NCI-H1436 treated with DMSO at 0.1 percent for 48 hours (cell line): ENCODE measurements around the gene MRPL33.

Experiments
- DNase-seq: peaks from one replicate; lab custom pipeline; 2025; lab: John Stamatoyannopoulos, UW

The MRPL33 gene

DNA sequence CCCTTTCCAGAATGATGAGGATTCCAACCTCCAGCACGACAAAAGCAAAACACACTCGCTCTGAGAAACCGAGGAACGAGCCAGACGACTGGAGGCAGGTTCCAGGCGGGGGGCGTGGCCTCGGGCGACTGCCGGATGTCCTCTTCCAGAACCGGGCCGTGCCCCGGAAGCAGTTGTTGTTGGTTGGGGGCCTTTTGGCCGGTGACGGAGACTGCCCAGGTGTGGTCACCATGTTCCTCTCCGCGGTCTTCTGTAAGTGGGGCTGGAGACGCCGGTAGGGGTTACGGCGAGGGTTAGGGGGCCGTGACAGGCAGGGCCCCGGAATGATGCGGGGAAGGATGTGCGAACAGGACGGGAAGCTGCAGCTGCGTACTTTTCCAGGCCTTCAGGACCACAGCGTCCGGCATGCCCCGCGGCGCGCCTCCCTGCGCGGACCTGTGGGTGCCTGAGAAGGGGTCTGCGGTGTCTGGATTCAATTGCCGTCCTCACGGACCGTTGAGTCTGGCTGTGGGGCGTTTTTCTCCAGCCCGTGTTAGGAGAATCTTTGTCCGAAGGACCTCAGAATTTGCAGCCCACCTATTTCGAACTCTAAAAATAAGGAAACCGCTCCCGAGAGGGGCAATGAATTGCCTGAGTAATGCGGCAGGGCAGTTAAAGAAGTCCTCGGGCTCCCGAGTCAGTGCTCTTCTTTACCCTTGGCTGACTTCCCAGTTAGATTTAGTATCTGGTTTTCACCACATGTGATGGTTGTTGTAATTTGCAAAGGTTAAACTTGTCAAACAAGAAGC, at the start of gene MRPL33:
TSS of gene MRPL33 (plus strand) at position 172 of the 788 bp plus-strand sequence. CDS start at position 231, 59 bp downstream.
- DNase-seq, result peak; percentile 51

DNA sequence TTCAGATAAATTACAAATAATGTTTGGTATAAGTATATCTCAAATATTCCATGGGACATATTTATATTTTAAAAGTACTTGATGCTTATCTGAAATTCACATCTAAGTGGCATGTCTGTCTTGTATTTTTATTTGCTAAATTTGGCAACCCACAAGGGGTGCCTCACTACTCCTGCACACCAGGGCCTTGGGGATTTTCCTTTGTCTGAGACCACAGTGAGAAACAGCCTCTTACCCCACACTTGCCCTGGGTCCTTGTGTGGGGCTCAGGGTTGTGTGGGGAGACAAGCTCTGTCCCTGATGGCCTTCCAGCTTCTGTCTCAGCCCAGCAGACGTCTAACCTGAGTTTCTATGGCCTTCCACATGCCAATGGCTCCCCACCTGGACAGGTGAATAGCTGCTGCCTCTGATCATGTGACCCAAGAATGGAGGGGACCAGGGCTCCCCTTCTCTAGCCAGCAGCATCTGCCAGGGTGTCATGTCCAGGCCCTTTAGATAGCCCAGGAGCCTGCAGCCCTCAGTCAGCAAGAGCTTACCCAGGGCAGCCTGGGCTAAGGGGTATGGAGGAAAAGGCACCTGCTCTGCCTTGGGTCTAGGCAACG, 49.5 kb upstream of the MRPL33 start:
- no peak for DNase-seq

DNA sequence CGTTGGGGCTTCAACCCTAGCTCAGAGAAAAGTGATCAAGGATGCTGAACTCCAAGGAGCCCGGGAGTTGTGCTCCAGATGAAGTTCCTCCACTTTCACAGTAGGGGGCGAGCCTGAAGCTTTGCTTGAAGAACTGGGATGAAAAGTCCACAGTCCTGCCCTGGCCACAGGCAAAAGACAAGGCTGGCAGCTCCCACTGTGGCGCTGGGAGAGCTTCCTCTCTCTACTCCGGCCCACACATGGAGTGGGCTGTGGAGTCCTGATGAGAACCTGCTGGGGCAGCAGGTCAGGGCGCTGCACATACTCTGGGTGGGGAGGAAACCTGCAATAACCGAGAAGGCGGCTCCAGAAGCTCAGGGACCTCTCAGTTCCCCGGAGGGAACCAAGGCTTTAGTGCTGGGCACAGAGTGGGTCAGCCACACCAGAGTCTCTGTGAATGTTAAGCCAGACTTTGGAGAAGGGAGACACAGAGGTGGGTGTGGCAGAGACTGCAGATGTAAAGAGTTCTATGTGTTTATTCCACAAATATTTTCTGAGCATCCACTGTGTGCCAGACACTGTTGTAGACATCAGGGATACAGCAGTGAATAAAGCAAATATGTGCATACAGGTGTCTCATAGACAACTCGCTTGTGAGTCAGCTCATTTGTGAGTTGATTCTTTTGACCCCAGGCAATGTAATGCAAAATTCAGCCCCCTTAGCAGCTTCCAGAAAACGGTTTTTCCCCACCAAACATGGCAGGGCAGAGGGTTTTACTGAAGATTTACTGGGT, 48.0 kb upstream of the MRPL33 start:
- no peak for DNase-seq

DNA sequence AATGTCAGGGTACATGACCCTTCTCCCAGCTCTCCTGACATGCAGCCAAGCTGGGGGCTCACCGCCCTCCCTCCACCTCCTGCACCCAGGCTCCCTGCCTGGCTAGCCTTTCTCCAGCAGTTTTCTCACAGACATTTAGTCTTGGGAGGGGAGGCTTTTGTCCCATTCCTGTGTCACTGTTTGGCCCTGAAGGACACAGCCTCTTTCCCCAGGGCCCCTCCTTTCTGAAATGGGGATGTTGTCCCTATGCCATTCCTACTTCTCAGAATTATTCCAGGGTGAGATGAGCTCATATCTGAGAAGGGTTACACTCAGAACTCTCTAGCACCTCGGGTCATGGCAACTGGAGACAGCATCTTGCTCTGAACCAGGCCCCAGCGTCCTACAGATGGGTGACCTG, 47.3 kb upstream of the MRPL33 start:
- no peak for DNase-seq

DNA sequence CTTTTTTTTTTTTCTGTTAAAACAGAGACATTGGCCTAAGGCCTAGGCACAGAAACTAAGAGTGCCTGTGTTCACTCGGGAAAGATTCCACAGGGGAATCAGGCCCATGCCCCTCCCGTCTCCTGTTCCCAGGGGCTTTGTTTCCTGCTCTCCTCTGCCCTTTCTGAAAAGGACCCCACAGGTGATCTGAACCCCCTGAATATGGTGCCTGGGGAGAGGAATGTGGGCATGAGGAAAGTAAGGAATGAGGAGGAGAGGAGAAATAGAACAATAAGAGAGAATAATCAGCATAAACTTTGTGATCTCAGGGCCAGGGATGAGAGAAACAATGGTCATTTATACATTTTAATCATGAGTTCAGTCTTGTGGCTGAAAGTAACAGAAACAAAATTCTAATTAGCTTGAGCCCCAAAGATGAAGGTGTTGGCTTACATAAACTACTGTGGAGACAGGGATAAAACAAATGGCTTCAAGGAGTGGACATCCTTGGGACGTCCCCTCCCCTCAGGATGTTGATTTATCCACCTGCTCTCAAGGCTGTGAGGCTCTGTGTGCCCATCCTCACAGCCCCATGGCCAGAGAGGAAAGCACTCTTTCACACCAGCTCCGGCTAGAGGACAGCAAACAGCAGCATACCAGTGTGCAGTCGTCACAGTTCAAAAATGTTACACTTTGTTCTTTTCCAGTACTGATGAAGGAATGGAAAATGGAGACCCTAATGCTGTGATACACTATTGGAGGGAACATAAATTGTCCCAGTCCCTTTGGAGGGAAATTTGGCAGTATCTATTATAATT, 46.4 kb upstream of the MRPL33 start:
- no peak for DNase-seq

DNA sequence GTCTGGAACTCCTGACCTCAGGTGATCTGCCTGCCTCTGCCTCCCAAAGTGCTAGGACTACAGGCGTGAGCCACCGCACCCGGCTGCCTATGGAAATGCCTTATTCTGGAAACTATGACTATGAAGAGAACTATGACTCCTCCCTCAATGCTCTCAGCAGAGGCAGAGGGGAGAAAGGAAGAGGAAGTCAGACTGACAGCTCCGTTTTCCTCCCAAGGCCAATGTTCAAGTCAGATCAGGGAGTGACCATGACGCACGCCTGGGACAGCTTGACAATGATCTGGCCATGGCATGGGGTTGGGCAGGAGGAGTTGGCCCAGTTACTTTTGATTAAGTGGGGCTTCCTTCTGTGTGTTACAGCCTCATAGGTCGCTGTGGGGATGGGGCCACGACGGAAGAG, 44.3 kb upstream of the MRPL33 start:
- no peak for DNase-seq

DNA sequence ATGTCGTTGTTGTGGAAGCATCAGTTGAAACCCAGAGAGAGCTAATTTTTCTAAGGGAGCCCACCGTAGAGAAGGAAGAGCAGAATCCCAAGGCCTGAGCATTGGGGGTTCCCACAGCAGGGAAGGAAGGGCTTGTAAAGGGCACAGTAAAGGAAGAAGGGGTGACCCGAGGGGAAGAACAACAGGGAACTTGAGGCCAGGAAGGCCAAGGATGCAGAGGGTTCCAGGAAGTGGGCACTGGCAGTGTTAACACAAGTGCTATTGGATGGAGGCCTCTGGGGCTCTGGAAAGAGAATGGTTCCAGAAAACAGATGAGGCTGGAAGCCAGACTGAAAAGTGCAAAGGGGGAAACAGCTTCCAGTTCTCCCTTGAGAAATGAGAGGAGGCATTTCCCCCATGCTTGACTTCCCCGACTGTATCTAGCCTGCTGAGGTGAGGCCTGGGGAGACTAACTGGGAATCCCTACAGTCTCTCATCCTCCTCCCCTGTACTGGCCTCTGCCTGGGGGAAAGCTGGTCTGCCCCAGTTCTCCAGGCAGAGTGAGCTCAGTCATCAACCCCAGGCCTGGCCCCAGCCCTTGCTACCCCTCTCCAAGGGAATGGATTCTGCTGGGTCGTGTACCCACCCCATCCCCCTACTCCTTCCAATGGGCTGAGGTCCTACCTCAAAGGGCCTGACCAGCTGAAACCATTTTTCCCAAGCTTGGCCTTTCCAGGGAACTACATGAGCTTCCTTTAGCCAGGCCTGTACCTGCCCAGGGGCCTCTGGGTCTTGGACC, 43.2 kb upstream of the MRPL33 start:
- DNase-seq, result no peak

DNA sequence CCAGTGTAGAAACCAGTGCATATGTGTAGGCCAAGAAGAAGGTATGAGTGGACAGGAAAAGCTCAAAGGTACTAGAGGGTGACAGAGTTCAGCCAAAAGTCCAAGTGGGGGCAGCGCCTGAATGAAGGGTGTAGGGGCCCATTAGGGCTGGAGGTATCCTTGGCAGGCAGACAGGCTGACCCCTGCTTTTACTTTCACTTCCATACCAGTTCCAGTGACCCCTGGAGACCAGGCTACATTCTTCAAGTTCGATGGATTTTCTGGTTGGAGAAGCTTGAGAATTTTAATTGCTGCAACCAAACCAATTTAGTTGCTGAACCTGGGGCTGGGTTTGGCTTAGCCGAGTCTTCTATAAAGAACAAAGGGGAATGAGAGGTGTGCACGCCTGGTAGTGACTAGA, 42.3 kb upstream of the MRPL33 start:
- no peak for DNase-seq

DNA sequence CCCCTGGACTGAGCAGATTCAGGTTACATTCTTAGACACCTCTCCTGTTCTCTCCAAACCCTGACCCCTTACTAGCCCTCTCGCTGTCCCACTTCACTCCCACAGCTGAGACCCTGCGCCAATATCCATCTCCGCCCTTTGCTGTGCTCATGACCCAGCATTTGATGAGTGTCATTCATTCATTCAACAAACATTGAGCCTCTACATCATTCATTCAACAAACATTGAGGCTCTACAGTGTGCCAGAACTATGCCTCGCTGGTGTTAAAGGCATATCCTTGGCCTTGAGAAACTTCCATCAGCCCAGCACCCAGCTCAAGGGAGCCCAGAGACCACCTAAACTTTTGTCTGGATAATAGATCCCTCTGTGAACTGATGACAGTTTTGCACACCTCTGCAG, 41.9 kb upstream of the MRPL33 start:
- DNase-seq, result no peak

DNA sequence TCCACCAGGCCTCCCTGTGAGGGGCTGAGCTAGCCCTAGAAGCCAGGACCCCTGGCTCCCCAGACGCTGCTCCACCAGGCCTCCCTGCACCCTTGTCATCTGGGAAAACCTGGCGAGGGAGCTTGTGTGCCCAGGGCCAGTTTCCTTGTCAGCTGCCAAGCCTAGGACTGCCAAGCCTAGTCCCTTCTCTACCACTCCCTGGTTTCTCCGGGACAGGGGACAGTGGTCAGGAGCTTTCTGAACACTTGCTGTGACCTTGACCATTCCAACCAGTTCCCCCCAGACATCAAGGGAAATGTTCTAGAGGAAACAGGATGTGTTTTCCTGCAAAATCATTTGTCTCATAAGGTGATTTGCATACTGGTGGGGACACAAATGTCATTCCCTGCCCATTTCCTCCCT, 41.3 kb upstream of the MRPL33 start:
- no peak for DNase-seq

DNA sequence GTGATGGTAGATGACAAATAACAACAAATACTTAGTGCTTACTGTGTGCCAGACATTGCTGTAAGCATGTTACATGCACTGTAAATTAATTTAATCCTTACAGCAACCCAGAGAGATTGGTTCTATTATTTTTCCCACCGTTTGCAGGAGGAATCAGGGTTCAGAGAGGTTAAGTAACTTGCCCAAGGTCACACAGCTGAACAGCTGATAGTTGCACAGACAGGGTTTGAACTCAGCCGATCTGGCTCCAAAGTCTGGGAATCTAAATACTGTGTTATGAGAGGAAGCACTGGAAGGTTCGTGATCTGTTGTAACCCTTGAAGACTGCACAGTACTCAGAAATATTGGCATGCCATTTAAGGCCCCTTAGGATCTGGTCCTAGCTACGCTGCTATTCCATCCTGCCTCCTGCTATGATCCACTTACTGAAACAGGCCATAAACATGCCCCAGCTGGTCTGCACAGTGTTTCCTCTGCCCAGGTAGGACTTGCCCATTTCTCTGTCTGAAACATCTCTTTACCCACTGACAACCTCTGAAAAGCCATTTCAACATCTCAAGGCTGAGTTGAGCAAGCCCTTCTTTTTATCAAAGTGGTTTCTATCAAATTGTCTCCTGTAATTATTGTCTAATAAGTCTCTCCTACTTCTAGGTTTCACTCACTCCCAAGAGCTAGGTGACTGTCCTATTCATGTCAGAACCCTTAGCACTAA, 40.4 kb upstream of the MRPL33 start:
- no peak for DNase-seq

DNA sequence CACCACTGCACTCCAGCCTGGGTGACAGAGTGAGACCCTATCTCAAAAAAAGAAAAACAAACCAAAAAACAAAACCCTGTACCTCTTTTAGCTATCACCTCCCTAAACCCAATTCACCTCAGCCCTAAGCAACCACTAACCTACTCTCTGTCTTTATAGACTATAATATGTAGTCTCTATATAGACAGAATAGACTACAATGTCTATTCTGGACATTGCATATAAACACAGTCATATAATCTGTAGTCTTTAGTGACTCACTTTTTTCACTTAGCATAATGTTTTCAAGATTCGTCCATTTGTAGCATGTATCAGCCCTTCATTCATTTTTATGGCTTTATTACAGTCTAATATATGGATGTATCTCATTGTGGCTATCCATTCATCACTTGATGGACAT, 37.2 kb upstream of the MRPL33 start:
- DNase-seq, result no peak

DNA sequence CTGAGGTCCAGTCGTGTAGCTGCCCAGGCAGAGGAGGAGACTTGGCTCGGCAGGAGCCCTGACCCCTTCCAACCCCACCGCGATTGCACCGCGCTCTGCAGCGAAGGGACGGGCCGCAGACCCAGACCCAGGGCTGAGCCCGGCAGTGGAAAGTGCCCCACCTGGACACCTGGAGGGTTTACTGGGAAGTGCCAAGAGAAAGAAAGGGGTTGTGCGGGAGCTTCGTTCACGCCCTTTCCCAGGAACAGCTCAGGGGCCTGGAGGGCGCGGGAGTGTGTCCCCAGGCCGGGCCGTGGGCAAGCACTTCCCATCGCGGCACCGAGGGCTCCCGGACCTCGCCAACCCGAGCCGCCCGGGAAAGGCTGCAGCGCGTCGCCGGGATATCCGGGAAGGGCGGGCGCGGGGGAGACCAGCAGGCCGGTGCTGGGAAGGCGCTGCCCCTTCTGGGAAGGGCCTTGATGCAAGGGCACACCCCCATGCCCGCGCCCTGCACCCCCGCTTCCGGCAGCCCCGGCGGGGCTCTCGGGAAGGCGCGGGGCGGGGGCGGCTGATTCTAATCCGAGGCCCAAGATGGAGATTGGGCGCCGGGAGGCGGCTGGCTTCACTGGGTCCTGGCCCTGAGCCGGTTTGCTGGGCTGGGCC, 36.1 kb upstream of the MRPL33 start:
- DNase-seq, result no peak

DNA sequence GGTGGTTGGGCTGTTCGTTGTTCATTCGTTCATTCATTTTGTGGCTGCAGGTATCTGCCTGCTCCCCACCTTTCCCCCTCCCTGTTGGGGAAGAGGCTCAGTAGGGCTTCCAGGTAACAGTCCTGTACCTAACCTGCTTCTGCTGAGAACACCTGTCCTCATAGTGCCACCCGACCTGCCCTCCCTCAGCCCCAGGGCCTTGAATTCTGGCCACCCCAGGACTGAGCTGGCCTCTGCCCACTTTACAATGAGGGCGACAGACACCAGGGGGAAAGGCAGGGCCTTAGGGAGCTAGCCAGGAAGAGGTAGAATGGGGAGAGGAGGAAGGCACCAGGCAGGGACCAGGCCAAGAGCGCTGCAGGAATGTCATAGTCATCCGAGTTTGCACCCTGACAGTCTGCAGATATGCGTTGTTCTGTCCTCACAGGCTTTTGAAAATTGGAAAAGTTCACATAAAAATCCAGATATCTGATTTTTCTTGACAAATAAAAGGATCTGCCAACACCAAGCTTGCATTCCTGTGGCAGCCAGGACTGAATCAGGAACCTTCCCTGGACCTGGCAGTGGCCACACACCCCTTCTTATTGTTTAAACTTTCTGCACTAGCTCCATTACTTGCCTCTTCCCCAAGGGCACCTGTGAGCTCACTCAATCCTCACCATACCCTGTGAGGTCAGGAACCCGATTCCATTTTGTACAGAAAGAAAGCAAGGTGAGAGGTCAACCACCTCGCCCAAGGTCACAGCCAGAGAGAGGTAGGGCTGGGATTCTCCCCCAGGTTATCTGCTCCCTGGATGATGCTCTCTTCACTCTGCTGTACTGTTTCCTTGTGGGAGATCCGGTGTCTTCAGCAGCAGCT, 35.3 kb upstream of the MRPL33 start:
- no peak for DNase-seq

DNA sequence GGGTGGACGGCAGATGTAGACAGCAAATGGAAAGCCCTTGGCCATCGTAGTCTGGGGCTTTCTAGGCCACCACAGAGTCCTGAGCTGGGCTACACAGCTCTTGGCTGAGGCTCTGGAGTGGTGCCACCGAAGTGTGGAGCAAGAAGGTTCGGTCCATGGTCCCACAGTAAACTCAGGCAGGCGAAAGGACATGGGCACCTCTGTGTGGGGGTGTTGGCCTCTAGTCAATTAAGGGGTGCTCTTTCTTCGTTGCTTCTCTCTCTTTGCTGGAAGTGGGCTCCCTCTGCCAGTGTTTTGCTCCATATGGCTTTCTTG, 34.7 kb upstream of the MRPL33 start:
- DNase-seq, result no peak

DNA sequence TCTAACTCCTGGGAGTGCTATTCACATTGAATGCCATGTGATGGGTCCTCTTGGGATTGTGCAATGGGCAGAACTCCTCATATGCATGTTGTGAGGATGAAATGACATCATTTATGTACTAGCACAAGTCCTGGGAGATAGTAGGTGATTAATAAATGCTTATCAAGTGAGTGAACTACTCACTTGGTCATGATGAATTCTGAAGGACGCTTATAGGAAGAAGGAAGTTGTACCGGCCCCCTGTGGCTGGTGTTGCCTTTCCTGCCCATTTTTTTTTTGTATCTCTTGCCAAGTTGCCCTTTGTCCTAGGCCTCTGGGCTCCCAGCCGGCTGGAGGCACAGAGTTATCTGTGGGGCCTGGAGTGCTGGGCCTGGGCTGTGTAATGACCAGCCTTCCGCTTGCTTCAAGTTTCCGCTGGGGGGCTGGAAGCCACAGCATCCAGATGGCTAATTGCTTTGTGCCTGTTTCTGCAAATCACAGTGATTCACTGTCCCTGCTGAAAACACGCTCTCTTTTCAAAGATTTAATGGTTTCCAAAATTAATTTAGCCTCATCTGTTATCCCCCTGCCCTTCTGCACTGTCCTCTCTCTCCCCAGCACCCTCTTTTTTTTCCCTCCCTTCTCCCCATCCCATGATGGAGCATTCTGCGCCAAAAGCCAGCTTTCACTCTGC, 33.7 kb upstream of the MRPL33 start:
- no peak for DNase-seq

DNA sequence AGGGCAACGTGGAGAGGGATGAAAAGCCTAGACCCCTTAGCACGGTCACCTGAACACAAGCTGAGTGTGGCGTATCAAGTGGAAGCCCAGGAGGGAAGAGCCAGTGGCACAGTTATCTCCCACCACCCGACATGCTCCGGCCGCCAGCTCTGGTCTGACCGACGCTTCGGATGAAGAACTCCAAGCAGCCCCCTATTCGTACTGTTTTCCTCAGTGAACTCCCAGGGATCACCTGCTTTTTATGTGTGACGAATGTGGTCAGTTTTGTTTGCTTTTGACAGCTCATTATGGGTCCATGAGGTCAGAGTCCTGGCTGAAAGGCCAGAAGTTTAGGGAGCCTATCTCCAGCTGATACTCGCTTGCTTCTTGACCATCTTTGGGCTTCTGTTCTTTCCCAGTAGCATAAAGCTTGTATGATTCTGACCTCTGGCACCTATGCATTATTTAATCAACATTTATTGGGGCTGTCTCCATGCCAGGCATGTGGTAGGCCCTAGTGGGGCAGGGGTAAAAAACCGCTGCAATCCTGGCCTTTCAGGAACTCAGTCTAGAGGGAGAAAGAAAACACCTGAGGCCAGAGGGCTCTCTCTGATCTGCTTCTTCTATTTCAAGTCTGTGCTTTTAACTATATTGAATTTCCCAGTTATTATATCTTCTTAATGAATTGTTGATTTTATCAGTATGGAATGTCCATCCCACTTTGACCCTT, 33.0 kb upstream of the MRPL33 start:
- no peak for DNase-seq

DNA sequence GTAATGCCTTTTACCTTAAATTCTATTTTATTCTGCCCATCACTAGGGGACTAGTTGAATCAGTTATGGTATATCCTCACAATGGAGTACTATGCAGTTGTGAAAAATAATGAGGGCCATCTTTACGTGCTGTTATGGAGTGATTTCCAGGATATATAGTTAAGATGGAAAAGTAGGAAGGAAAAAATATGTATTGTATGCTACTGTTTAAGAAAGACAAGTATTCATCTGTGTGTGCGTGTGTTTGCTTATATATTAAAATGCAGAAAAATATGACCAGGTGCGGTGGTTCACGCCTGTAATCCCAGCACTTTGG, 32.5 kb upstream of the MRPL33 start:
- DNase-seq, result no peak

DNA sequence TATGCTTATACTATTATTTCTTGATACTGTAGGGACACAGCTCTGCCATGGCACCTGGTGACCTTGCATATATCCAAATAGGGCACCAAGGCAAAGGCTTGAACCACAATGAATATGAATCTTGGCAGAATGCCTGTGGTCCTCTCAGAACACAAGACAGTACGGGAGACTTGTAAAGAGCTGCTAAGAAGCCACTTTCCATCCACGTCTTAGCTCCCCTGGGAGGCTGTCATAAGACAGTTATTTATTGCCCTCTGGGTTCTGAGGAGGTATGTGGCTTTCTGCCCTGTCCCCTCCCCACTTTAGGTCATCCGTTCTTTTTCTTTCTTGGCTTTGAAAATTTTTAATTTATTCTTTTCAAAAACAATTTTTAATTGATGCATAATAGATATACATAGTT, 29.8 kb upstream of the MRPL33 start:
- DNase-seq, result no peak
